AG08395 (cell line): Measurements from ENCODE around the gene ZDHHC4.
"Not testable (repeated sequence)": the region's sequence is repeated elsewhere in the genome, so short reads cannot be mapped to it uniquely, and the experiment has no call there.

ENCODE experiments used
- DNase-seq: peaks from one replicate; pipeline ENCODE4 v3.0.0; 2012; ENCODE audit warnings: mixed read lengths, low spot score

ZDHHC4 gene

GRCh38 chr7:6607651-6608051, 30.4 kb downstream of the ZDHHC4 start:
- no peak for DNase-seq

- no peak for DNase-seq
Observed at GRCh38 chr7:6608081-6608480, 30.8 kb downstream of the ZDHHC4 start.

GRCh38 chr7:6608794-6609193, 31.5 kb downstream of the ZDHHC4 start:
- DNase-seq = no peak

GRCh38 chr7:6612819-6613218, 35.6 kb downstream of the ZDHHC4 start:
- DNase-seq = no peak

GRCh38 chr7:6613706-6614105, 36.5 kb downstream of the ZDHHC4 start:
- no peak for DNase-seq

- no peak for DNase-seq
Observed at GRCh38 chr7:6614953-6615722, 37.9 kb downstream of the ZDHHC4 start, which contains the start of gene ZNF853. TSS of gene ZNF853 (plus strand) at chr7:6615610. CDS start at chr7:6616175, 565 bp downstream.

DNA sequence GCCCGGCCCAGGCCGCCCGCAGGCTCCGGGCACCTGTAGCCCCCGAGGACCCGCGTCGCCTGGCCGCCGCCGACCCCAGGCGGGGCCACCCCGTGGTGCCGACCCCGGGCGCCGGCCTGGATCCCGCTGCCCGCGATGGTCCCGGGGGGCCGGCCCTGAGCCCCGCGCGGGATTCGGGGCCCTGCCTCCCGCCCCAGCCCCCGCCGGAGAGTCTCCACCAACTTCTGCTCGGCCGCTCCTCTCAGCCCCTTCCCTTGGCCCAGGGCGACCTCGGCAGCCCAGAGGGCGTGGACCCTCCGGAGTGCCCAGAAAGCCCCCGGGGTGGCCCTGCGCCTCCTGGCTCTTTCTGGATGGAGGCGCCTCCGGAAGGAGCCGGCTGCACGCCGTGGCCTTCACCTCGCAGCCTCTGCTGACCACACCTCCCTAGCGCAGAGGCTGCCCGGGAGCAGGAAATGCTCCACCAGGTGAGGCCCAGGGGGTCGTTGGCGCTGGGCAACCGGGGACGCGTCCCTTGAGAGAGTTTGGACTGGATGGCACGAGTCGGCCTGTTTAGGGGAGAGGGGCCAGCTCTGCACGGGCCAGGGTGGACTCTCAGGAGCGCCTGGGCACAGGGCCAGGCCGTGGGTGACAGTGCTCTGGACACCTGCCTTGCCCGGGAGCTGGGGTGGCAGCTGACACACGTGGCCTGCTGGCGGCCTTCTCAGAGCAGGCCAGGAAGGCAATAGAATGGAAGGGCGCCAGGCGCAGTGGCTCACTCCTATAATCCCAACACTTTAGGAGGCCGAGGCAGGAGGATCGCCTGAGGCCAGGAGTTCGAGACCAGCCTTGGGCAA, 38.7 kb downstream of the ZDHHC4 start:
- no peak for DNase-seq

- DNase-seq = no peak
Observed at GRCh38 chr7:6616854-6617643, 39.8 kb downstream of the ZDHHC4 start.

GRCh38 chr7:6618621-6619020, 41.4 kb downstream of the ZDHHC4 start:
- peak; percentile 26 for DNase-seq

DNA sequence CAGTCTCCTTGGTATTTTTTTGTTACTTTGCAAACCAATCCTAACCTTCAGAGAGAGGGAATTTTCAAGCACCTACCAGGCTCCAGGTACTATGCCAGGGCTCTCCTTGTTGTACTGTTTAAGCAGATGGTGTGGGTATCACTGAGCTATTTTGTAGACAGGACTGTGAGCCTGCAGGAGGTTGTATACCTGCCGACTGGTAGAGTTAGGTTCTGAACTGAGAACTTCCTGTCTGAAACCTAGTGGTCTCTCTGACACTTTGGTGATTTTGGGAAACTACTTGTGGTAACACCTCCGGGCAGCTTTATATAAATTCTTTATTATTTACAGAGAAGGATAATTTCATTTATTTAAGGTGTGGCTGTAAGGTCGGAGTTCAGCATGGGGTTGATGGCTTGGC, 42.7 kb downstream of the ZDHHC4 start:
- no peak for DNase-seq

- no peak for DNase-seq
Observed at GRCh38 chr7:6621195-6622133, 44.2 kb downstream of the ZDHHC4 start.

GRCh38 chr7:6622134-6622710, 45.0 kb downstream of the ZDHHC4 start:
- DNase-seq = no peak

GRCh38 chr7:6623589-6624245, 46.5 kb downstream of the ZDHHC4 start:
- DNase-seq = no peak

DNA sequence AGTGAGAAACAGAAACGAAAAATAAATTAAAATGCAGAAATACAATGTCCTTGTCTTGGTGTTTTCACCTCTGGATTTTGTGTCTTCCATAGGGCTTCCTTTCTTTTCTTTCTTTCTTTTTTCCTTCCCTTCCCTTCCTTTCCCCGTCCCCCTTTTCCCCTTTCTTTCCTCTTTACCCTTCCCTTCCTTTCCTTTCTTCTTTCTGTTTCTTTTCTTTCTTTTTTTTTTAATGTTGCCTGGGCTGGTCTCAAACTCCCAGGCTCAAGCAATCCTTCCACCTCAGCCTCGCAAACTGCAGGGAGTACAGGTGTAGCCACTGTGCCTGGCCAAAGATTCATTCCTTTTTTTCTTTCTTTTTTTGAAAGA, 47.0 kb downstream of the ZDHHC4 start:
- no peak for DNase-seq

- DNase-seq = no peak
Observed at GRCh38 chr7:6628045-6628444, 50.8 kb downstream of the ZDHHC4 start.

GRCh38 chr7:6630007-6630849, 53.0 kb downstream of the ZDHHC4 start:
- DNase-seq = no peak

DNA sequence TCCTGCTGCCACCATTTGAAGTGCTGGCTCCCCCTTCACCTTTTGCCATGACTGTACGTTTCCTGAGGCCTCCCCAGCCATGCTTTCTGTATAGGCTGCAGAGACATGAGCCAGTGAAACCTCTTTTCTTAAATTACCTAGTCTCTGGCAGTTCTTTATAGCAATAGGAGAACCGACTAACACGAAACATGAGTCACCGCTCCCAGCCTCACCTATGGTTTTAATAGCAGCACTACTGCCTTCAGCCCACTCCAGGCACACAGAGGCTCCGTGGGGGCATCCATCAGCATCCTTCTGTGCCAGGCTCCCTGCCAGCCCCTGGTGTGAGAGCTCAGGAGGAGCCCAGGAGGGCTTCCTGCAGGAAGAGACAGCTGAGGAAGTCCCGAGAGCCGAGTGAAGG, 54.4 kb downstream of the ZDHHC4 start:
- DNase-seq = no peak

DNA sequence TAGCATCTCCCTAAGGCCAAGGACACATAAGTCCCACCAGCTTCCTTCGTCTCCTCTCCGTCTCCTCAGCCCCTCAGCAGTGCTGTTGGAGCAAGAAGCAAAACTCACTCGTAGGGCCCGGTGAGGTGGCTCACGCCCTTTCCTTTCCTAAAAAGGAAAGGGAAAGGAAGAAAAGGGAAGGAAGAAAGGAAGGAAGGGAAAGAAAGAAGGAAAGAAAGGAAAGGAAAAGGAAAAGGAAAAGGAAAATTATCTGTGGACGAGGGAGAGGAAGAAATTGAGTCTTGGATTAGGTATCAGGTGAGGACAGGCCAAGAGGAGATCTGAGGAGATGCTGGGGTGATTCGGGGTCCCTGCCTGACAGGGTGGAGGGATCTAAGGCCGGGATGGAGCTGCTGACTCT, 56.8 kb downstream of the ZDHHC4 start:
- no peak for DNase-seq

- not testable (repeated sequence) for DNase-seq
Observed at GRCh38 chr7:6634971-6635370, 57.7 kb downstream of the ZDHHC4 start.
